ENCODE measurements around the gene RIOK3. TPM values are rescaled to one million over a fixed set of nuclear protein-coding genes. Genes with fewer than 3 reads are reported as not detected.
A peak's percentile ranks its signal among the peaks of the same experiment; 100 is the strongest.

Gene RIOK3
- total RNA-seq, 2 donors from 2014 or later: 103 to 142 TPM

GRCh38 chr18:23437357-23438045 is 15.6 kb upstream of the RIOK3 start:
- DNase-seq: peak; percentile 61 to 70 (median 63)
- peak; percentile 99 for ATAC-seq
- Mint-ChIP-seq H3K27me3 (no peaks in the 10 kb centered on the region), H3K36me3 (ENCODE audit: low read depth) (no peaks in the 10 kb centered on the region), H3K4me1 (peaks cover 9% of the 10 kb centered on the region), H3K4me3 (peak overlapping the region; percentile 86), H3K27ac (peak overlapping the region; percentile 78)
- no peaks in the 10 kb centered on the region for H3K9me3 ChIP-seq (ENCODE audit: control insufficient read depth, low read length, poor library complexity, severe bottlenecking)

- DNase-seq (no peak), ATAC-seq (no peak)
- peaks cover 9% of the 10 kb centered on the region for H3K4me1 Mint-ChIP-seq
- H3K27ac Mint-ChIP-seq: peak overlapping the region; percentile 78
- H3K36me3 Mint-ChIP-seq (ENCODE audit: low read depth): no peaks in the 10 kb centered on the region
- no peaks in the 10 kb centered on the region for H3K27me3 Mint-ChIP-seq
- H3K4me3 Mint-ChIP-seq: peak overlapping the region; percentile 86
- H3K9me3 ChIP-seq (ENCODE audit: control insufficient read depth, low read length, poor library complexity, severe bottlenecking): no peaks in the 10 kb centered on the region
These were observed 15.1 kb upstream of the RIOK3 start for GRCh38 chr18:23438046-23438377.

- DNase-seq (no peak), ATAC-seq (no peak)
- peaks cover 9% of the 10 kb centered on the region for H3K4me1 Mint-ChIP-seq
- no peaks in the 10 kb centered on the region for H3K27me3 Mint-ChIP-seq
- no peaks in the 10 kb centered on the region for H3K36me3 Mint-ChIP-seq (ENCODE audit: low read depth)
- H3K4me3 Mint-ChIP-seq: peak overlapping the region; percentile 86
- H3K9me3 ChIP-seq (ENCODE audit: control insufficient read depth, low read length, poor library complexity, severe bottlenecking): no peaks in the 10 kb centered on the region
- H3K27ac Mint-ChIP-seq: no peak overlapping the region
These were observed 14.3 kb upstream of the RIOK3 start for GRCh38 chr18:23438608-23439366.

GRCh38 chr18:23440131-23440530 is 13.0 kb upstream of the RIOK3 start:
- H3K4me1 Mint-ChIP-seq: peaks cover 7% of the 10 kb centered on the region
- no peak for DNase-seq
- no peaks in the 10 kb centered on the region for H3K36me3 Mint-ChIP-seq (ENCODE audit: low read depth)
- H3K27me3 Mint-ChIP-seq: no peaks in the 10 kb centered on the region
- no peak overlapping the region for H3K27ac Mint-ChIP-seq
- ATAC-seq: no peak
- H3K9me3 ChIP-seq (ENCODE audit: control insufficient read depth, low read length, poor library complexity, severe bottlenecking): no peaks in the 10 kb centered on the region
- no peak overlapping the region for H3K4me3 Mint-ChIP-seq

GRCh38 chr18:23442958-23443357 is 10.1 kb upstream of the RIOK3 start:
- no peaks in the 10 kb centered on the region for H3K36me3 Mint-ChIP-seq (ENCODE audit: low read depth)

GRCh38 chr18:23448291-23448690 is 4.8 kb upstream of the RIOK3 start:
- Mint-ChIP-seq H3K4me3 (no peak overlapping the region), H3K4me1 (peaks cover 10% of the 10 kb centered on the region), H3K27me3 (no peaks in the 10 kb centered on the region), H3K36me3 (ENCODE audit: low read depth) (peaks cover 5% of the 10 kb centered on the region), H3K27ac (no peak overlapping the region)
- DNase-seq (no peak), ATAC-seq (no peak)
- H3K9me3 ChIP-seq (ENCODE audit: control insufficient read depth, low read length, poor library complexity, severe bottlenecking): no peaks in the 10 kb centered on the region

More at GRCh38 chr18:23442958-23443357, 10.1 kb upstream of the RIOK3 start:
- no peaks in the 10 kb centered on the region for H3K9me3 ChIP-seq (ENCODE audit: control insufficient read depth, low read length, poor library complexity, severe bottlenecking)
- no peak for DNase-seq
- Mint-ChIP-seq H3K4me1 (peaks cover 4% of the 10 kb centered on the region), H3K27ac (no peak overlapping the region), H3K4me3 (no peak overlapping the region), H3K27me3 (no peaks in the 10 kb centered on the region)
- ATAC-seq: no peak

GRCh38 chr18:23450022-23450421 is 3.1 kb upstream of the RIOK3 start:
- H3K9me3 ChIP-seq (ENCODE audit: control insufficient read depth, low read length, poor library complexity, severe bottlenecking): no peaks in the 10 kb centered on the region
- Mint-ChIP-seq H3K4me3 (peak overlapping the region; percentile 19), H3K27me3 (no peaks in the 10 kb centered on the region), H3K4me1 (peaks cover 17% of the 10 kb centered on the region), H3K36me3 (ENCODE audit: low read depth) (peaks cover 6% of the 10 kb centered on the region), H3K27ac (no peak overlapping the region)
- DNase-seq: no peak
- ATAC-seq: no peak

GRCh38 chr18:23451011-23451410 is 2.1 kb upstream of the RIOK3 start:
- no peaks in the 10 kb centered on the region for H3K9me3 ChIP-seq (ENCODE audit: control insufficient read depth, low read length, poor library complexity, severe bottlenecking)
- peaks cover 6% of the 10 kb centered on the region for H3K36me3 Mint-ChIP-seq (ENCODE audit: low read depth)
- no peak overlapping the region for H3K4me3 Mint-ChIP-seq
- no peak overlapping the region for H3K27ac Mint-ChIP-seq
- ATAC-seq (no peak), DNase-seq (no peak)
- no peaks in the 10 kb centered on the region for H3K27me3 Mint-ChIP-seq
- peaks cover 21% of the 10 kb centered on the region for H3K4me1 Mint-ChIP-seq

- no peak for DNase-seq
- no peak for ATAC-seq
- Mint-ChIP-seq H3K27me3 (no peaks in the 10 kb centered on the region), H3K4me3 (peak overlapping the region; percentile 19), H3K27ac (peak overlapping the region; percentile 98), H3K4me1 (peaks cover 21% of the 10 kb centered on the region), H3K36me3 (ENCODE audit: low read depth) (peaks cover 6% of the 10 kb centered on the region)
- H3K9me3 ChIP-seq (ENCODE audit: control insufficient read depth, low read length, poor library complexity, severe bottlenecking): no peaks in the 10 kb centered on the region
These were observed 1.6 kb upstream of the RIOK3 start for GRCh38 chr18:23451491-23451890.

GRCh38 chr18:23452347-23452727 is 750 bp upstream of the RIOK3 start:
- H3K9me3 ChIP-seq (ENCODE audit: control insufficient read depth, low read length, poor library complexity, severe bottlenecking): no peaks in the 10 kb centered on the region
- peaks cover 25% of the 10 kb centered on the region for H3K4me1 Mint-ChIP-seq
- peak overlapping the region; percentile 98 for H3K27ac Mint-ChIP-seq
- peaks cover 9% of the 10 kb centered on the region for H3K36me3 Mint-ChIP-seq (ENCODE audit: low read depth)
- DNase-seq (no peak), ATAC-seq (no peak)
- peak overlapping the region; percentile 99 for H3K4me3 Mint-ChIP-seq
- no peaks in the 10 kb centered on the region for H3K27me3 Mint-ChIP-seq

- DNase-seq (no peak), ATAC-seq (peak; percentile 62)
- H3K4me3 Mint-ChIP-seq: peak overlapping the region; percentile 99
- peaks cover 34% of the 10 kb centered on the region for H3K4me1 Mint-ChIP-seq
- no peaks in the 10 kb centered on the region for H3K27me3 Mint-ChIP-seq
- peak overlapping the region; percentile 98 for H3K27ac Mint-ChIP-seq
- no peaks in the 10 kb centered on the region for H3K9me3 ChIP-seq (ENCODE audit: control insufficient read depth, low read length, poor library complexity, severe bottlenecking)
- peaks cover 9% of the 10 kb centered on the region for H3K36me3 Mint-ChIP-seq (ENCODE audit: low read depth)
These were observed 582 bp downstream of the RIOK3 start for GRCh38 chr18:23453680-23454058.

- Mint-ChIP-seq H3K27ac (no peak overlapping the region), H3K36me3 (ENCODE audit: low read depth) (peaks cover 11% of the 10 kb centered on the region), H3K4me3 (no peak overlapping the region), H3K4me1 (peaks cover 58% of the 10 kb centered on the region), H3K27me3 (no peaks in the 10 kb centered on the region)
- no peak for ATAC-seq
- DNase-seq: no peak
- no peaks in the 10 kb centered on the region for H3K9me3 ChIP-seq (ENCODE audit: control insufficient read depth, low read length, poor library complexity, severe bottlenecking)
These were observed 3.7 kb downstream of the RIOK3 start for GRCh38 chr18:23456835-23457234.

GRCh38 chr18:23458830-23459529 is 5.9 kb downstream of the RIOK3 start:
- no peaks in the 10 kb centered on the region for H3K9me3 ChIP-seq (ENCODE audit: control insufficient read depth, low read length, poor library complexity, severe bottlenecking)
- ATAC-seq (no peak), DNase-seq (no peak)
- Mint-ChIP-seq H3K36me3 (ENCODE audit: low read depth) (peaks cover 11% of the 10 kb centered on the region), H3K4me3 (peak overlapping the region; percentile 15), H3K27me3 (no peaks in the 10 kb centered on the region), H3K27ac (peak overlapping the region; percentile 92), H3K4me1 (peaks cover 57% of the 10 kb centered on the region)
